Measurements from ENCODE around the gene NALCN. TPM values are rescaled to one million over a fixed set of nuclear protein-coding genes. Genes with fewer than 3 reads are reported as not detected.

NALCN gene
- total and polyA plus RNA-seq, 2 donors (not counting 1 experiment from before 2014, with no cell fraction given) = 1.5 to 2.7 TPM

- Histone ChIP-seq H3K4me2 (ENCODE audit: extremely low read depth, insufficient read depth, low read length) (peak overlapping the region; percentile 77), H4K20me1 (ENCODE audit: control insufficient read depth, extremely low read depth, insufficient read depth, low read length) (no peaks in the 10 kb centered on the region), H3K4me3 (replicated peaks in 1 of 4; ENCODE audit: control extremely low read depth in 1 of 4, insufficient read depth in 1 of 4, low read depth in 3 of 4, low read length in 4 of 4) (peak overlapping the region in 3 of 4 experiments; percentile 4 to 17 (median 10)), H3K36me3 (ENCODE audit: control insufficient read depth, insufficient read depth, low read length) (no peaks in the 10 kb centered on the region), H3K4me1 (ENCODE audit: control insufficient read depth, extremely low read depth, insufficient read depth, low read length) (peaks cover 22% of the 10 kb centered on the region), H3K9me3 (ENCODE audit: control insufficient read depth, insufficient read depth, low read depth, low read length) (no peaks in the 10 kb centered on the region), H2AFZ (ENCODE audit: low read length) (no peak overlapping the region), H3K27ac (ENCODE audit: insufficient read depth, low read length) (peak overlapping the region; percentile 59), H3K79me2 (ENCODE audit: control insufficient read depth, insufficient read depth, low read length) (peaks cover 24% of the 10 kb centered on the region), H3K9ac (ENCODE audit: insufficient read depth, low read length) (no peak overlapping the region), H3K27me3 (ENCODE audit: control insufficient read depth, insufficient read depth, low read length) (no peaks in the 10 kb centered on the region)
- DNase-seq (ENCODE audit: low read depth in 2 of 2) = peak; percentile 91 to 98
- TF ChIP-seq EZH2 (IDR thresholded peaks at IDR 0.05; ENCODE audit: low read length, missing control alignments) (no peak), CTCF (conservative IDR thresholded peaks at IDR 0.05 in 1 of 2, IDR thresholded peaks at IDR 0.05 in 1 of 2; ENCODE audit: low read depth in 1 of 2, low read length in 2 of 2) (no peak)
Observed at GRCh38 chr13:101455863-101456262, 39.6 kb upstream of the NALCN start.

GRCh38 chr13:101454767-101455166 is 38.5 kb upstream of the NALCN start:
- Histone ChIP-seq H3K4me2 (ENCODE audit: extremely low read depth, insufficient read depth, low read length) (peak overlapping the region; percentile 64), H3K79me2 (ENCODE audit: control insufficient read depth, insufficient read depth, low read length) (peaks cover 19% of the 10 kb centered on the region), H3K9me3 (ENCODE audit: control insufficient read depth, insufficient read depth, low read depth, low read length) (no peaks in the 10 kb centered on the region), H3K4me3 (replicated peaks in 1 of 4; ENCODE audit: control extremely low read depth in 1 of 4, insufficient read depth in 1 of 4, low read depth in 3 of 4, low read length in 4 of 4) (peak overlapping the region in 2 of 4 experiments; percentile 64 to 77), H2AFZ (ENCODE audit: low read length) (no peak overlapping the region), H4K20me1 (ENCODE audit: control insufficient read depth, extremely low read depth, insufficient read depth, low read length) (no peaks in the 10 kb centered on the region), H3K36me3 (ENCODE audit: control insufficient read depth, insufficient read depth, low read length) (no peaks in the 10 kb centered on the region), H3K9ac (ENCODE audit: insufficient read depth, low read length) (no peak overlapping the region), H3K27me3 (ENCODE audit: control insufficient read depth, insufficient read depth, low read length) (no peaks in the 10 kb centered on the region), H3K4me1 (ENCODE audit: control insufficient read depth, extremely low read depth, insufficient read depth, low read length) (peaks cover 27% of the 10 kb centered on the region), H3K27ac (ENCODE audit: insufficient read depth, low read length) (no peak overlapping the region)
- TF ChIP-seq EZH2 (IDR thresholded peaks at IDR 0.05; ENCODE audit: low read length, missing control alignments) (no peak), CTCF (conservative IDR thresholded peaks at IDR 0.05 in 1 of 2, IDR thresholded peaks at IDR 0.05 in 1 of 2; ENCODE audit: low read depth in 1 of 2, low read length in 2 of 2) (no peak)
- DNase-seq (ENCODE audit: low read depth in 2 of 2) = peak; percentile 11 to 85

- Histone ChIP-seq H3K4me2 (ENCODE audit: extremely low read depth, insufficient read depth, low read length) (peak overlapping the region; percentile 64), H3K9ac (ENCODE audit: insufficient read depth, low read length) (peak overlapping the region; percentile 34), H3K36me3 (ENCODE audit: control insufficient read depth, insufficient read depth, low read length) (no peaks in the 10 kb centered on the region), H3K4me1 (ENCODE audit: control insufficient read depth, extremely low read depth, insufficient read depth, low read length) (peaks cover 30% of the 10 kb centered on the region), H3K79me2 (ENCODE audit: control insufficient read depth, insufficient read depth, low read length) (peaks cover 16% of the 10 kb centered on the region), H2AFZ (ENCODE audit: low read length) (peak overlapping the region; percentile 23), H3K27ac (ENCODE audit: insufficient read depth, low read length) (peak overlapping the region; percentile 61), H4K20me1 (ENCODE audit: control insufficient read depth, extremely low read depth, insufficient read depth, low read length) (no peaks in the 10 kb centered on the region), H3K9me3 (ENCODE audit: control insufficient read depth, insufficient read depth, low read depth, low read length) (no peaks in the 10 kb centered on the region), H3K4me3 (replicated peaks in 1 of 4; ENCODE audit: control extremely low read depth in 1 of 4, insufficient read depth in 1 of 4, low read depth in 3 of 4, low read length in 4 of 4) (peak overlapping the region; percentile 64 to 90 (median 77)), H3K27me3 (ENCODE audit: control insufficient read depth, insufficient read depth, low read length) (no peaks in the 10 kb centered on the region)
- DNase-seq (ENCODE audit: low read depth in 2 of 2) = no peak
- TF ChIP-seq EZH2 (IDR thresholded peaks at IDR 0.05; ENCODE audit: low read length, missing control alignments) = no peak
- peak; percentile 5 to 26 for TF ChIP-seq CTCF (conservative IDR thresholded peaks at IDR 0.05 in 1 of 2, IDR thresholded peaks at IDR 0.05 in 1 of 2; ENCODE audit: low read depth in 1 of 2, low read length in 2 of 2)
Observed at GRCh38 chr13:101453784-101454201, 37.5 kb upstream of the NALCN start.

Data from fibroblast of lung (primary cell).